Measurements from ENCODE around the gene TPPP. TPM values are rescaled to one million over a fixed set of nuclear protein-coding genes. Genes with fewer than 3 reads are reported as not detected.
"Not testable (repeated sequence)": the region's sequence is repeated elsewhere in the genome, so short reads cannot be mapped to it uniquely, and the experiment has no call there.

TPPP gene
- total and polyA plus RNA-seq, 2 donors (not counting 3 experiments of a cell fraction or from before 2014, with no cell fraction given) = 0.04 to 0.09 TPM

- no TSS peak for BruUV-seq (replicated peaks)
- no peak overlapping the region for H3K9ac ChIP-seq (replicated peaks; ENCODE audit: extremely low read depth, insufficient read depth, low read length)
- POLR2A ChIA-PET = no interaction called here
- peaks cover 0 to 9% of the 10 kb centered on the region in 2 experiments for H3K36me3 ChIP-seq (ENCODE audit: control insufficient read depth in 2 of 2, extremely low read depth in 1 of 2, insufficient read depth in 2 of 2, low read length in 2 of 2)
- FAIRE-seq (no peak), DNase-seq (ENCODE audit: low read depth, low spot score) (no peak)
- no peak overlapping the region for H3K4me2 ChIP-seq (ENCODE audit: insufficient read depth, low read length)
- no peak overlapping the region for H2AFZ ChIP-seq (ENCODE audit: low read depth, low read length)
- H3K27ac ChIP-seq (ENCODE audit: insufficient read depth, low read depth, low read length) = no peak overlapping the region
- H3K9me1 ChIP-seq (replicated peaks; ENCODE audit: control insufficient read depth, extremely low read depth, insufficient read depth, low read length) = no peaks in the 10 kb centered on the region
- intact Hi-C loops (cut with micrococcal nuclease) (no loop called here), dilution Hi-C loops (cut with MboI; ENCODE audit: extremely low pct_ligation_motif_present, low sequenced_read_pairs) (no loop called here)
- H3K27me3 ChIP-seq (ENCODE audit: control insufficient read depth in 2 of 2, insufficient read depth in 2 of 2, low read length in 2 of 2) = no peaks in the 10 kb centered on the region
- H3K79me2 ChIP-seq (ENCODE audit: control insufficient read depth, insufficient read depth, low read length) = no peaks in the 10 kb centered on the region
- H3K9me3 ChIP-seq (replicated peaks; ENCODE audit: control insufficient read depth, insufficient read depth, low read length) = no peaks in the 10 kb centered on the region
- H4K20me1 ChIP-seq (replicated peaks; ENCODE audit: control insufficient read depth, extremely low read depth, insufficient read depth, low read length) = no peaks in the 10 kb centered on the region
- no peak overlapping the region for H3K4me3 ChIP-seq (replicated peaks in 1 of 3; ENCODE audit: insufficient read depth in 1 of 3, low read depth in 1 of 3, low read length in 3 of 3)
- no peaks in the 10 kb centered on the region for H3K4me1 ChIP-seq (ENCODE audit: control insufficient read depth, extremely low read depth, insufficient read depth, low read length)
- CTCF ChIA-PET = no interaction called here
- TF ChIP-seq GATA2 (IDR thresholded peaks at IDR 0.05; ENCODE audit: insufficient read depth, insufficient read length, low read depth, low read length) = no peak
- no peak for TF ChIP-seq JUN (IDR thresholded peaks at IDR 0.05; ENCODE audit: borderline replicate concordance, insufficient read depth, insufficient read length, low read depth)
- no peak for TF ChIP-seq MYC (IDR thresholded peaks at IDR 0.05; ENCODE audit: low read depth, low read length)
- TF ChIP-seq CTCF (IDR thresholded peaks at IDR 0.05; ENCODE audit: extremely low read depth in 1 of 2, insufficient read depth in 1 of 2, low read depth in 1 of 2, low read length in 2 of 2) = no peak
- TF ChIP-seq FOS (IDR thresholded peaks at IDR 0.05; ENCODE audit: borderline replicate concordance, insufficient read depth, low read length) = no peak
- no peak for TF ChIP-seq MAX (IDR thresholded peaks at IDR 0.05; ENCODE audit: insufficient read depth, insufficient read length)
- no peak for TF ChIP-seq EZH2 (IDR thresholded peaks at IDR 0.05; ENCODE audit: borderline replicate concordance, low read depth, low read length, severe bottlenecking)
- TF ChIP-seq POLR2A (IDR thresholded peaks at IDR 0.05; ENCODE audit: low read depth, low read length) = no peak
- no peak for TF ChIP-seq POLR2AphosphoS5 (IDR thresholded peaks at IDR 0.05; ENCODE audit: insufficient read depth, low read depth, low read length)
These were observed 59.6 kb downstream of the TPPP start for GRCh38 chr5:633501-633955.

GRCh38 chr5:628351-629205 lies 64.6 kb downstream of the TPPP start:
- H2AFZ ChIP-seq (ENCODE audit: low read depth, low read length); H3K9me1 ChIP-seq (replicated peaks; ENCODE audit: control insufficient read depth, extremely low read depth, insufficient read depth, low read length); H3K4me2 ChIP-seq (ENCODE audit: insufficient read depth, low read length); H3K79me2 ChIP-seq (ENCODE audit: control insufficient read depth, insufficient read depth, low read length); H3K27ac ChIP-seq (ENCODE audit: insufficient read depth, low read depth, low read length); DNase-seq (ENCODE audit: low read depth, low spot score); FAIRE-seq; H3K27me3 ChIP-seq (ENCODE audit: control insufficient read depth in 2 of 2, insufficient read depth in 2 of 2, low read length in 2 of 2); H3K9me3 ChIP-seq (replicated peaks; ENCODE audit: control insufficient read depth, insufficient read depth, low read length); H3K4me1 ChIP-seq (ENCODE audit: control insufficient read depth, extremely low read depth, insufficient read depth, low read length); dilution Hi-C loops (cut with MboI; ENCODE audit: extremely low pct_ligation_motif_present, low sequenced_read_pairs); H3K4me3 ChIP-seq (replicated peaks in 1 of 3; ENCODE audit: insufficient read depth in 1 of 3, low read depth in 1 of 3, low read length in 3 of 3); H4K20me1 ChIP-seq (replicated peaks; ENCODE audit: control insufficient read depth, extremely low read depth, insufficient read depth, low read length); intact Hi-C loops (cut with micrococcal nuclease); POLR2A ChIA-PET; BruUV-seq (replicated peaks); CTCF ChIA-PET; H3K36me3 ChIP-seq (ENCODE audit: control insufficient read depth in 2 of 2, extremely low read depth in 1 of 2, insufficient read depth in 2 of 2, low read length in 2 of 2); H3K9ac ChIP-seq (replicated peaks; ENCODE audit: extremely low read depth, insufficient read depth, low read length): not testable (repeated sequence)
